Natural killer cell treated with Interleukin-12 subunit alpha and Interleukin-12 subunit beta and Interleukin-15 and Interleukin-18, amount 100 ng/mL, for 72 hours (primary cell): ENCODE data around the gene SLC38A3. TPM values are rescaled to one million over a fixed set of nuclear protein-coding genes. Genes with fewer than 3 reads are reported as not detected.

Source experiments
- ATAC-seq, 2 donors: fragments of 150-1000 bp; cut with Tn5 transposase in 1 of 2; sonication (Bioruptor Pico), chemical (Tn5 transposase) in 1 of 2; 2 replicates each; pipeline ENCODE4 v1.10.0; 2021
- DNase-seq: peaks from one replicate; pipeline ENCODE4 v3.0.0; 2022; ENCODE audit warnings: low spot score
- H3K27ac Mint-ChIP-seq, 2 donors: 1 replicate in 1 of 2; 2 replicates in 1 of 2; pipeline ENCODE4 v1.8.0; 2022; ENCODE audit warnings: mixed read lengths in 2 of 2, mild to moderate bottlenecking in 1 of 2, moderate library complexity in 1 of 2
- H3K27me3 Mint-ChIP-seq, 2 donors: 1 replicate in 1 of 2; 2 replicates in 1 of 2; pipeline ENCODE4 v1.8.0; 2022; ENCODE audit warnings: mixed read lengths in 2 of 2
- H3K36me3 Mint-ChIP-seq: one replicate; pipeline ENCODE4 v1.8.0; 2022; ENCODE audit warnings: mixed read lengths
- H3K4me1 Mint-ChIP-seq, 2 donors: 1 replicate in 1 of 2; 2 replicates in 1 of 2; pipeline ENCODE4 v1.8.0; 2022; ENCODE audit warnings: low read depth in 2 of 2, mixed read lengths in 2 of 2, mild to moderate bottlenecking in 1 of 2
- H3K4me3 Mint-ChIP-seq: one replicate; pipeline ENCODE4 v1.8.0; 2022; ENCODE audit warnings: mixed read lengths
- H3K9me3 Mint-ChIP-seq: 2 replicates; pipeline ENCODE4 v1.8.0; 2022; ENCODE audit warnings: mixed read lengths
- total RNA-seq, 2 donors: library from RNA; stranded (reverse); gene quantifications; one replicate each; pipeline ENCODE4 v1.2.3, GENCODE V29; 2022

SLC38A3 gene
- total RNA-seq, 2 donors from 2014 or later = not detected

DNA sequence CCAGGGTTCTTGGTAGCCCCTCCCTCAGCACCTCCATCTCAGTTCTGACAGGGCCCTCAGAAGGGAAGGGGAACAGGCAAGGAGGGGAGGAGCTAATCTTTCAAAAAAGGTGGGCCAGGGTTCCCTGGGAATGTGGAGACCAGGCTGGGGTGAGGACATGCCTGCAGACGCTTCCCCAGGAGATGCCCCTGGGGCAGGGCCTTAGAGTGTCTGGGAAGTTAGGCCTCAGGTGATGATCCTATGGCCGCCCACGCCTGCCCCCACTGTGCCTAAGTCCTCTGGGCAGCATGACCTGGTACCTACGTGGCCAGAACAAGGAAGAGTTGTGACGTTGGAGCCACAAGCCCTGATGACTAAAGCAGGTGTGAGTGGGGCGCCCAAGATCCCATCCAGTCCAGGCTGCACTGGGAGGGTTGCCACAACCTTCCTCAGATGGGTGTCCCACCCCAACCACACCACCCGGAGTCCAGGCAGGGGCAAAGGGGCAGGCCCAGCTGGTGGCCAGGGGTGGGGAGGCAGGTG lies 60.0 kb downstream of the SLC38A3 start:
- H3K27ac Mint-ChIP-seq = no peak overlapping the region
- H3K36me3 Mint-ChIP-seq = no peaks in the 10 kb centered on the region
- peaks cover 0 to 2% of the 10 kb centered on the region in 2 donors for H3K4me1 Mint-ChIP-seq
- peaks cover 0 to 2% of the 10 kb centered on the region in 2 donors for H3K27me3 Mint-ChIP-seq
- no peak overlapping the region for H3K4me3 Mint-ChIP-seq
- no peak for DNase-seq
- no peak for ATAC-seq
- H3K9me3 Mint-ChIP-seq = no peaks in the 10 kb centered on the region

DNA sequence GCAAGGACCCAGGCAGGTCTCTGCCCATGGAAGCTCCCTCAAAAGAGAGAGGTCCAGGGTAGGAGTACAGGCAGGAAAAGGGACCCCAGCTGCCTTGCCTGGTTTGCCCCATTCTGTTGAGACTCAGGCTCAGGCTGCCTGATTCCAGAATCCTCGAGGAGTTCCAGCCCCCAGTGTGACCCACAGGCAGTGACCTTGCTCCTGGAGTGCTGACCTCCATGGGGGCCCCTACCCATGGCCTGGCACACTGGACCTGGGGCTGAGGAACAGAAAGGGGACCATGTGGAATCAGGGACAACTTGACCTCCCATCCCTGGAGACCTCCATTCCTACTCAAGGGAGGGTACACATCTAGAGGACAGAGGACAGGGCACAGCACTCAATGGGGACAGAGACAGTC lies 60.5 kb downstream of the SLC38A3 start:
- ATAC-seq (no peak), DNase-seq (no peak)
- Mint-ChIP-seq H3K4me3 (no peak overlapping the region), H3K4me1 (peaks cover 0 to 2% of the 10 kb centered on the region in 2 donors), H3K36me3 (no peaks in the 10 kb centered on the region), H3K9me3 (no peaks in the 10 kb centered on the region), H3K27ac (no peak overlapping the region), H3K27me3 (peaks cover 0 to 2% of the 10 kb centered on the region in 2 donors)

DNA sequence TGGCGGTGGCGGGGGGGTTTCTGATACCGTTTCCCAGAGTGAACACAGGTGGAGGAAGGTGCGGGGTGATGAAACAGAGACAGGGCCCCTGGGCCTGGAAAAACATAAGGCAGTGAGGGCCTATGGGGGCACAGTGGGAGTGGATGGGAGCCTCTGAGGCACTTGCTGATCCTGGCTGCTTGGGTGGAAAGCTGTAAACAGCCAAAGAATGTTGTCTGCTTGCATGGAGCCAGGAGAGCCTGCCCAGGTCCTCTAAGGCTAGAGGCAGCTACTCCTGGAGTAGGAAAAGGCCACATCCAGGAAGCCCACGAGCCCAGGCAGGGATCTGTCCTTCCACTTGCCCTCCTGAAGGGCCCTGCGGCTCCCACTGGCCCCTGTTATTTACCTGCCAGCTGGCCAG lies 60.9 kb downstream of the SLC38A3 start:
- ATAC-seq = no peak
- Mint-ChIP-seq H3K36me3 (no peaks in the 10 kb centered on the region), H3K9me3 (no peaks in the 10 kb centered on the region), H3K4me1 (peaks cover 0 to 2% of the 10 kb centered on the region in 2 donors), H3K27me3 (peaks cover 0 to 2% of the 10 kb centered on the region in 2 donors), H3K4me3 (no peak overlapping the region), H3K27ac (no peak overlapping the region)
- no peak for DNase-seq

DNA sequence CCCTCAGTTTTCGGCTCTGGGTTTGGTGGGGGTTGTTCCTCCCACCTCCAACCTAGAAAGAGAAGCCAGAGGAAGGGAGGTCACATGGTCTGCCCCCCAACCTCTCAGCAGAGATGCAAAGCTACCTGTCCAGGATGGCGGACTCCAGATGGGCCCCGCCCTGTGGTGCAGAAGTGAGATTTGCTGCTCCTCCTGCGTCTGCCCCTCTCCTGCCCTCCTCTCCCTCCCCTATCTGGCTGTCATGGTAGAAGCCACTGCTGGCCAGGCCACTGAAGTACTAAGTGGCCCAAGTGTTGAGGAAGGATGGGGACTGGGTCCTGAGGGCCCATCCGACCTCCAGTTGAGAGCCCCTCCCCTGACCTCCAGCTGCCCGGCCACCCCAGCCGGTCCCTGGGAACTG lies 61.8 kb downstream of the SLC38A3 start:
- DNase-seq (no peak), ATAC-seq (no peak)
- Mint-ChIP-seq H3K4me3 (no peak overlapping the region), H3K4me1 (peaks cover 0 to 6% of the 10 kb centered on the region in 2 donors), H3K27me3 (peaks cover 0 to 2% of the 10 kb centered on the region in 2 donors), H3K9me3 (no peaks in the 10 kb centered on the region), H3K27ac (no peak overlapping the region), H3K36me3 (no peaks in the 10 kb centered on the region)

DNA sequence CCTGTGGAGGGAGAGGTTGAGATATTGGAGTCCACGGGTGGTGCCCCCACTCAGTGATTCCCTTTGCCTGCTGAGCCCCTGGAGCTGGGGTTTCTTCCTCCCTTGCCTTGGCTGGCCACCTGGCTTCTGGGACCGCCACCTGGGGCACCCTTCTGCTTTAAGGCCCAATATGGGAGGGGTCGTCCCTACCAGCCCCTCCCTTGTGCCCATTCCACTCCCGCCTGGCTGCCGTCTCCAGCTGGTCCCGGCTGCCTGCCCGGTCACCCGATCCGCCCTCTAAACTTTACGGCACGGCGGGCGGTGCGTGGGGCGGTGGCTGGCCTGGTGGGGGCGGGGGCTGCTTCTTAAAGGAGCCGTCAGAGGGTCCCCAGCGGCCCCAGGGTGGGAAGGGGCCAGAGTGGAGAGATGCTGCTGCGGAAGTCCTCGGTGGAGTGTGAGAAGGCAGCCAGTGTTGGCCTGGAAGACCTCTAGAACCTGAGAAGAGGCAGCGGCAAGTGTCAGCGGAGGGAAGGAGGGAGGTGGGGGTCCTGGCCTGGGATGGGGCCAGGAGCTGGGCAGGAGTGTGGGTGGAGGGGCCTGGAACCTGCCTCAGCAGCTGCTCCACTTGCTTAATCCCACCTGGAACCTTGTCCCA lies 62.3 kb downstream of the SLC38A3 start:
- H3K4me3 Mint-ChIP-seq = no peak overlapping the region
- no peaks in the 10 kb centered on the region for H3K36me3 Mint-ChIP-seq
- H3K9me3 Mint-ChIP-seq = no peaks in the 10 kb centered on the region
- DNase-seq = no peak
- no peak for ATAC-seq
- H3K4me1 Mint-ChIP-seq = peaks cover 0 to 6% of the 10 kb centered on the region in 2 donors
- no peak overlapping the region for H3K27ac Mint-ChIP-seq
- peaks cover 0 to 2% of the 10 kb centered on the region in 2 donors for H3K27me3 Mint-ChIP-seq

DNA sequence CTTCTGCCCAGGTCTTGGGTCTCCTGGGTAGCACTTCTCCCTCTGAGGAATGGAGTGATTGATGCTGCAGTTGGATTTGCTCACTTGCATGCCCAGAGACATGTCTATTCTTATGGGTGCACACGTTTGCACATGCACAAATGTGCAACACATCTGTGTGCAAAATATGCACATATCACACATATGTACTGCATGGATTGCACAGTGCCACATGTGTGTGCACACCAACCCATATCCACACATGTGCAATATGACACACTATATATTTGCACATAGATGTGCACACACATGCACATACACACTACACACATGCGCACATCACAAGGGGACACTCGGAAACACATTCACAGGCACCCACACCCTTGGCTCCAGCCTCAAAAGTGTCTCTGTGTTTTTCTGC lies 63.2 kb downstream of the SLC38A3 start:
- H3K27me3 Mint-ChIP-seq = peaks cover 5 to 6% of the 10 kb centered on the region in 2 donors
- H3K27ac Mint-ChIP-seq = no peak overlapping the region
- H3K4me3 Mint-ChIP-seq = no peak overlapping the region
- peaks cover 6 to 11% of the 10 kb centered on the region in 2 donors for H3K4me1 Mint-ChIP-seq
- DNase-seq = no peak
- H3K36me3 Mint-ChIP-seq = no peaks in the 10 kb centered on the region
- no peaks in the 10 kb centered on the region for H3K9me3 Mint-ChIP-seq
- no peak for ATAC-seq

DNA sequence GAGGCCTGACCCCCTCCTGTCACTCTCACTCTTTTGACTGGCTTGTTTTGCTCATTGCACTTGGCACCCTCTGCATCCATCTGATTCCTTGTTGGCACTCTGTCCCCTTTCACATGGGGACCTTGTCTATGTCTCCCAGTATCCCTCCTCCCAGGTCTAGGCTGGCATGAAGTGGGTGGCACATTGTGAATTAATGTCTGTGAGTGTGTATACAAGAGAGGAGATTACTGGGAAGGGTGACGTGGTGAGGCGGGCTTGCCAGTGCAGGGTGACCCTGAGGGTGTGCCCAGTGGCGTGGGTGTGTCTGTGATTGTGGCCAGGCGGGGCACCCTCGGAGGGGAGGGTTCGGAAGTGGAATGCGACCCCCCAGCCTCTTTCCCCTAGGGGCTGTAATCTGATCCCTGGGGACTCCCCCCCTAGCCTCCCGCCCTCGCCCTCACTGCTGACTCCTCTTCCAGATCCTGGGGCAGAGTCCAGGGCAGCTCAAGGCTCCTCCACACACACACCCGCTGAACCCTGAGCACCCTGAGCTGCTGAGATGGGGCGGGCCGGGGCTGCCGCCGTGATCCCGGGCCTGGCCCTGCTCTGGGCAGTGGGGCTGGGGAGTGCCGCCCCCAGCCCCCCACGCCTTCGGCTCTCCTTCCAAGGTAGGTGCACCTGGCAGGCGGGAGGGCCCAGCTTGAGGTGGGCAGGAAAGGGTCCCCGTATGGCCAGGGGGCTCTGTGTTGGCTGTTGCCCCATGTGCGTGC lies 63.8 kb downstream of the SLC38A3 start, which contains the start of gene SEMA3B:
TSS of gene SEMA3B (plus strand) at position 445 of the 749 bp plus-strand sequence. CDS start at position 539, 94 bp downstream.
- Mint-ChIP-seq H3K4me1 (peaks cover 6 to 11% of the 10 kb centered on the region in 2 donors), H3K4me3 (no peak within 1 kb of the TSS), H3K27ac (no peak within 1 kb of the TSS), H3K27me3 (peaks cover 5 to 7% of the 10 kb centered on the region in 2 donors), H3K9me3 (no peaks in the 10 kb centered on the region), H3K36me3 (no peaks in the 10 kb centered on the region)
- ATAC-seq (no peak), DNase-seq (no peak)

DNA sequence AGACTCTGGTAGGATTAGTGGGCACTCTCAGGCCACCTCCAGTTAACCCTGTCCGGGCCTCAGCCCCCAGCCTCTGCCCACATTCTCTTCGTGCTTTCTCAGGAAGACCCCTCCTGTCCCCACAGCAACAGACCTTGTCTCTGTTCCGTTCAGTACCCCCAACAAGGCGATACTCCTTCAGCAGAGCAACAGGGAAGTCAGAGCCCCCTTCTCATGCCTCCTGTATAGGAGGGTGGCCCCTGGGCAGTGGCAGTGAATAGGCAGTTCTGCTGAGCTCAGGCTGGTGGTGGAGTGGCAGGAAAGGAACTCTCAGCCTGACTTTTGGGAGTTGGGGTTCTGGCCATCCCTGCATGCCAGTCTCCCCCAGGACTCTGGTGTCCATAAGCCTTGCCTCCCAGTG lies 64.4 kb downstream of the SLC38A3 start:
- no peaks in the 10 kb centered on the region for H3K36me3 Mint-ChIP-seq
- H3K4me1 Mint-ChIP-seq = peaks cover 11 to 13% of the 10 kb centered on the region in 2 donors
- H3K27me3 Mint-ChIP-seq = peaks cover 10 to 12% of the 10 kb centered on the region in 2 donors
- no peaks in the 10 kb centered on the region for H3K9me3 Mint-ChIP-seq
- H3K4me3 Mint-ChIP-seq = no peak overlapping the region
- no peak for DNase-seq
- no peak for ATAC-seq
- H3K27ac Mint-ChIP-seq = no peak overlapping the region

DNA sequence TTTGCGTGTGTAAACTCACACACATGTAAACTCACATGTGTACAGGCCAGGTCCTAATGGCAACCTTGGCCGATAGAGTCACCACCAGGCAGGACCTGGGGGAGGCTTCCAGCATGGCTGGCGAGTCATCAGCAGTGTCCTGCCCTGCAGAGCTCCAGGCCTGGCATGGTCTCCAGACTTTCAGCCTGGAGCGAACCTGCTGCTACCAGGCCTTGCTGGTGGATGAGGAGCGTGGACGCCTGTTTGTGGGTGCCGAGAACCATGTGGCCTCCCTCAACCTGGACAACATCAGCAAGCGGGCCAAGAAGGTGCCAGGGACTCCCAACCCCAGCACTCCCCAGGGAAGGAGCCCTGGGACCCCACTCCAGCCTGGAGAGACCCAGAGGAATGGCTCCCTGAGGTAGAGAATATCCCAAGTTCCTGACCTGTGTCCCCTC lies 64.9 kb downstream of the SLC38A3 start:
- H3K4me3 Mint-ChIP-seq = no peak overlapping the region
- no peak overlapping the region for H3K27ac Mint-ChIP-seq
- no peaks in the 10 kb centered on the region for H3K9me3 Mint-ChIP-seq
- ATAC-seq (no peak), DNase-seq (no peak)
- H3K27me3 Mint-ChIP-seq = peaks cover 12 to 14% of the 10 kb centered on the region in 2 donors
- H3K36me3 Mint-ChIP-seq = no peaks in the 10 kb centered on the region
- peaks cover 13 to 16% of the 10 kb centered on the region in 2 donors for H3K4me1 Mint-ChIP-seq

DNA sequence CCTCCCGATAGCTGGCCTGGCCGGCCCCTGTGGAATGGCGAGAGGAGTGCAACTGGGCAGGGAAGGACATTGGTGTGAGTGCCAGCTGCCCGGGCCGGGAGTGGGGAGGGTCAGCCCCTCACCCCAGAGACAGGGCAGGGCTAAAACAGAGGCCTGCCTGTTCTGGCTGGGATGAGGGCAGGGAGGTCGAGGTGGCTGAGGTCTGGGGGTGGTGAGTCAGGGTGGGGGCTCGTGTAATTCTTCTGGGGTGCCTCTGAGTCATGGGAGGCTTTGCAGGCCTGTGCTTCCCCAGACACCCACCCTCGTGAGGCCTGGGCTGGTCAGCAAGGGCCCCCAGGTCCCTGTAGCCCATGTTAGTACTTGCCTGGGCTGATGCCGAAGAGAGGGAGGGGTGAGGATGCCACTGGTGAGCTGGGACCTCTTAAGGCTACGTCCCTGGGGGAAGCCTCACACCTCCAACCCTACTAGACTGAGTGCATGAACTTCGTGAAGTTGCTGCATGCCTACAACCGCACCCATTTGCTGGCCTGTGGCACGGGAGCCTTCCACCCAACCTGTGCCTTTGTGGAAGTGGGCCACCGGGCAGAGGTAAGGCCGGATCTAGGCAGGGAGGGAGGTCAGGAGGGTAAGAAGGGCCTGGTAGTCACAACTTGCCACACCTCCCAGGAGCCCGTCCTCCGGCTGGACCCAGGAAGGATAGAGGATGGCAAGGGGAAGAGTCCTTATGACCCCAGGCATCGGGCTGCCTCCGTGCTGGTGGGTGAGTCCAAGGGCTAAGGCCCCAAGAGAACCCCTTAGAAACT lies 65.6 kb downstream of the SLC38A3 start:
- DNase-seq (no peak), ATAC-seq (no peak)
- Mint-ChIP-seq H3K4me3 (no peak overlapping the region), H3K27ac (no peak overlapping the region), H3K9me3 (no peaks in the 10 kb centered on the region), H3K36me3 (no peaks in the 10 kb centered on the region), H3K4me1 (peaks cover 16 to 17% of the 10 kb centered on the region in 2 donors), H3K27me3 (peaks cover 15 to 19% of the 10 kb centered on the region in 2 donors)

Other genes with a start within 250 kb of the SLC38A3 start
- 100 to 1,000 TPM; 198 to 270 TPM for gene RBM5, start 116.4 kb upstream of the SLC38A3 start, total RNA-seq
- gene SEMA3F, start 49.9 kb upstream of the SLC38A3 start, total RNA-seq = under 1 TPM; 0.12 to 0.81 TPM
- not detected for gene GNAT1, start 13.7 kb upstream of the SLC38A3 start, total RNA-seq
- 100 to 1,000 TPM; 331 to 413 TPM for gene GNAI2, start 30.9 kb downstream of the SLC38A3 start, total RNA-seq
- 1 to 10 TPM in 1 of 2 donors, under 1 TPM in 1; 0.89 to 1.2 TPM for gene SEMA3B, start 63.9 kb downstream of the SLC38A3 start, total RNA-seq
- not detected for gene LSMEM2, start 73.8 kb downstream of the SLC38A3 start, total RNA-seq
- gene IFRD2, start 87.2 kb downstream of the SLC38A3 start, total RNA-seq = 100 to 1,000 TPM in 1 of 2 donors, 10 to 100 TPM in 1; 84.2 to 225 TPM
- 1 to 10 TPM; 5.5 to 5.6 TPM for gene HYAL3, start 94.1 kb downstream of the SLC38A3 start, total RNA-seq
- gene NAA80, start 94.1 kb downstream of the SLC38A3 start, total RNA-seq = 10 to 100 TPM; 13.2 to 15.7 TPM
- gene HYAL1, start 98.3 kb downstream of the SLC38A3 start, total RNA-seq = under 1 TPM; 0.25 to 0.26 TPM
- 10 to 100 TPM in 1 of 2 donors, 1 to 10 TPM in 1; 5.6 to 11.1 TPM for gene HYAL2, start 117.5 kb downstream of the SLC38A3 start, total RNA-seq
- gene TUSC2, start 123.0 kb downstream of the SLC38A3 start, total RNA-seq = 10 to 100 TPM; 26.9 to 31.9 TPM
- 10 to 100 TPM; 48.2 to 65.4 TPM for gene RASSF1, start 135.6 kb downstream of the SLC38A3 start, total RNA-seq
- 1 to 10 TPM in 1 of 2 donors, under 1 TPM in 1; 0.95 to 1.4 TPM for gene ZMYND10, start 140.5 kb downstream of the SLC38A3 start, total RNA-seq
- gene NPRL2, start 145.5 kb downstream of the SLC38A3 start, total RNA-seq = 10 to 100 TPM; 42.3 to 44.6 TPM
- gene CYB561D2, start 145.6 kb downstream of the SLC38A3 start, total RNA-seq = 10 to 100 TPM; 36.9 to 38.2 TPM
- gene TMEM115, start 154.2 kb downstream of the SLC38A3 start, total RNA-seq = 10 to 100 TPM; 29.6 to 32.8 TPM